Activated naive CD8-positive, alpha-beta T cell treated with anti-CD3 and anti-CD28 coated beads for 36 hours (primary cell): ENCODE measurements around the gene TXNIP. TPM values are rescaled to one million over a fixed set of nuclear protein-coding genes. Genes with fewer than 3 reads are reported as not detected.
"Not testable (repeated sequence)": the region's sequence is repeated elsewhere in the genome, so short reads cannot be mapped to it uniquely, and the experiment has no call there.

Experiments used
- DNase-seq: peaks from one replicate; pipeline ENCODE4 v3.0.0; 2021
- H3K27ac Mint-ChIP-seq: one replicate; pipeline ENCODE4 v1.8.0; 2022; ENCODE audit warnings: mild to moderate bottlenecking, moderate library complexity, mixed read lengths
- H3K27me3 Mint-ChIP-seq: one replicate; pipeline ENCODE4 v1.8.0; 2022; ENCODE audit warnings: mild to moderate bottlenecking, mixed read lengths
- H3K36me3 Mint-ChIP-seq: one replicate; pipeline ENCODE4 v1.8.0; 2021; ENCODE audit warnings: mild to moderate bottlenecking, mixed read lengths
- H3K4me1 Mint-ChIP-seq: one replicate; pipeline ENCODE4 v1.8.0; 2021; ENCODE audit warnings: mixed read lengths
- H3K4me3 Mint-ChIP-seq: one replicate; pipeline ENCODE4 v1.8.0; 2022; ENCODE audit warnings: mild to moderate bottlenecking, moderate library complexity, mixed read lengths
- H3K9me3 Mint-ChIP-seq: one replicate; pipeline ENCODE4 v1.8.0; 2022; ENCODE audit warnings: mixed read lengths
- total RNA-seq, 2 experiments: library from RNA; stranded (reverse); gene quantifications; one replicate each; pipeline ENCODE4 v1.2.3, GENCODE V29; 2021

The TXNIP gene
- total RNA-seq = 100 to 1,000 TPM; 228 to 231 TPM

- H3K36me3 Mint-ChIP-seq = peaks cover 49% of the 10 kb centered on the region
- peaks cover 69% of the 10 kb centered on the region for H3K4me1 Mint-ChIP-seq
- peak within 1 kb of the TSS; percentile 99 for H3K27ac Mint-ChIP-seq
- H3K9me3 Mint-ChIP-seq = no peaks in the 10 kb centered on the region
- H3K4me3 Mint-ChIP-seq = peak within 1 kb of the TSS; percentile 95
- DNase-seq = peak; percentile 94
- H3K27me3 Mint-ChIP-seq = no peaks in the 10 kb centered on the region
These were observed at the start of gene TXNIP for GRCh38 chr1:145996433-145997015. Gene TXNIP (minus strand): TSS chr1:145996579. CDS start chr1:145996266, 313 bp downstream.

GRCh38 chr1:146039844-146040194, 43.4 kb upstream of the TXNIP start:
- H3K9me3 Mint-ChIP-seq = peaks cover 9% of the 10 kb centered on the region
- H3K4me3 Mint-ChIP-seq = peak overlapping the region; percentile 96
- peak overlapping the region; percentile 98 for H3K27ac Mint-ChIP-seq
- H3K4me1 Mint-ChIP-seq = peaks cover 31% of the 10 kb centered on the region
- DNase-seq = no peak
- H3K36me3 Mint-ChIP-seq = peaks cover 8% of the 10 kb centered on the region
- peaks cover 26% of the 10 kb centered on the region for H3K27me3 Mint-ChIP-seq

GRCh38 chr1:146036965-146037646, 40.7 kb upstream of the TXNIP start:
- peaks cover 37% of the 10 kb centered on the region for H3K4me1 Mint-ChIP-seq

GRCh38 chr1:146036241-146036964, 40.0 kb upstream of the TXNIP start:
- peaks cover 9% of the 10 kb centered on the region for H3K9me3 Mint-ChIP-seq
- H3K27me3 Mint-ChIP-seq = peaks cover 26% of the 10 kb centered on the region
- no peak for DNase-seq
- H3K36me3 Mint-ChIP-seq = peaks cover 8% of the 10 kb centered on the region
- peak overlapping the region; percentile 98 for H3K27ac Mint-ChIP-seq
- H3K4me3 Mint-ChIP-seq = peak overlapping the region; percentile 96
- peaks cover 37% of the 10 kb centered on the region for H3K4me1 Mint-ChIP-seq

More at GRCh38 chr1:146036965-146037646, 40.7 kb upstream of the TXNIP start:
- DNase-seq = peak; percentile 77
- Mint-ChIP-seq H3K27me3 (peaks cover 26% of the 10 kb centered on the region), H3K27ac (peak overlapping the region; percentile 98), H3K4me3 (peak overlapping the region; percentile 96), H3K9me3 (peaks cover 9% of the 10 kb centered on the region), H3K36me3 (peaks cover 8% of the 10 kb centered on the region)

GRCh38 chr1:146035048-146035423, 38.7 kb upstream of the TXNIP start:
- H3K4me1 Mint-ChIP-seq = peaks cover 37% of the 10 kb centered on the region
- peaks cover 8% of the 10 kb centered on the region for H3K9me3 Mint-ChIP-seq
- peaks cover 26% of the 10 kb centered on the region for H3K27me3 Mint-ChIP-seq
- DNase-seq = no peak
- peak overlapping the region; percentile 96 for H3K4me3 Mint-ChIP-seq
- peaks cover 8% of the 10 kb centered on the region for H3K36me3 Mint-ChIP-seq
- peak overlapping the region; percentile 92 for H3K27ac Mint-ChIP-seq

- Mint-ChIP-seq H3K27ac (no peak overlapping the region), H3K4me1 (peaks cover 26% of the 10 kb centered on the region), H3K27me3 (peaks cover 16% of the 10 kb centered on the region), H3K4me3 (no peak overlapping the region), H3K36me3 (peaks cover 4% of the 10 kb centered on the region), H3K9me3 (peaks cover 3% of the 10 kb centered on the region)
- no peak for DNase-seq
These were observed 36.3 kb upstream of the TXNIP start for GRCh38 chr1:146032631-146033219.

- no peak overlapping the region for H3K4me3 Mint-ChIP-seq
These were observed 35.1 kb upstream of the TXNIP start for GRCh38 chr1:146031476-146031875.

GRCh38 chr1:146029117-146029516, 32.7 kb upstream of the TXNIP start:
- no peak overlapping the region for H3K27ac Mint-ChIP-seq
- peaks cover 4% of the 10 kb centered on the region for H3K4me1 Mint-ChIP-seq
- H3K9me3 Mint-ChIP-seq = no peaks in the 10 kb centered on the region

More at GRCh38 chr1:146031476-146031875, 35.1 kb upstream of the TXNIP start:
- DNase-seq = no peak
- H3K4me1 Mint-ChIP-seq = peaks cover 13% of the 10 kb centered on the region
- peaks cover 2% of the 10 kb centered on the region for H3K36me3 Mint-ChIP-seq
- H3K9me3 Mint-ChIP-seq = peaks cover 2% of the 10 kb centered on the region
- H3K27me3 Mint-ChIP-seq = peaks cover 5% of the 10 kb centered on the region
- H3K27ac Mint-ChIP-seq = no peak overlapping the region

GRCh38 chr1:146026650-146027049, 30.3 kb upstream of the TXNIP start:
- DNase-seq, H3K9me3 Mint-ChIP-seq, H3K4me3 Mint-ChIP-seq, H3K4me1 Mint-ChIP-seq, H3K36me3 Mint-ChIP-seq: not testable (repeated sequence)
- Mint-ChIP-seq H3K27me3 (peaks cover 28% of the 10 kb centered on the region), H3K27ac (peak overlapping the region; percentile 20)

More at GRCh38 chr1:146029117-146029516, 32.7 kb upstream of the TXNIP start:
- Mint-ChIP-seq H3K4me3 (no peak overlapping the region), H3K27me3 (peaks cover 14% of the 10 kb centered on the region), H3K36me3 (no peaks in the 10 kb centered on the region)
- no peak for DNase-seq

- not testable (repeated sequence) for H3K9me3 Mint-ChIP-seq, H3K4me1 Mint-ChIP-seq, H3K4me3 Mint-ChIP-seq, H3K36me3 Mint-ChIP-seq, DNase-seq, H3K27ac Mint-ChIP-seq
- peaks cover 35% of the 10 kb centered on the region for H3K27me3 Mint-ChIP-seq
These were observed 29.6 kb upstream of the TXNIP start for GRCh38 chr1:146025787-146026495.

- peaks cover 6% of the 10 kb centered on the region for H3K4me1 Mint-ChIP-seq
- H3K27me3 Mint-ChIP-seq = peaks cover 67% of the 10 kb centered on the region
- DNase-seq = no peak
- H3K4me3 Mint-ChIP-seq = no peak overlapping the region
- no peaks in the 10 kb centered on the region for H3K36me3 Mint-ChIP-seq
- no peak overlapping the region for H3K27ac Mint-ChIP-seq
- H3K9me3 Mint-ChIP-seq = no peaks in the 10 kb centered on the region
These were observed 26.2 kb upstream of the TXNIP start for GRCh38 chr1:146022403-146023127.

GRCh38 chr1:146021622-146022402, 25.4 kb upstream of the TXNIP start, which contains the start of gene HJV:
Gene HJV (minus strand): TSS chr1:146021735. CDS start chr1:146020231, 1,504 bp downstream.
- no peak for DNase-seq
- no peak within 1 kb of the TSS for H3K27ac Mint-ChIP-seq
- no peaks in the 10 kb centered on the region for H3K9me3 Mint-ChIP-seq
- H3K4me3 Mint-ChIP-seq = no peak within 1 kb of the TSS
- peaks cover 68% of the 10 kb centered on the region for H3K27me3 Mint-ChIP-seq
- H3K4me1 Mint-ChIP-seq = peaks cover 6% of the 10 kb centered on the region
- no peaks in the 10 kb centered on the region for H3K36me3 Mint-ChIP-seq

GRCh38 chr1:146021050-146021445, 24.7 kb upstream of the TXNIP start:
- no peaks in the 10 kb centered on the region for H3K9me3 Mint-ChIP-seq
- H3K4me1 Mint-ChIP-seq = peaks cover 6% of the 10 kb centered on the region

More at GRCh38 chr1:146021050-146021445, 24.7 kb upstream of the TXNIP start:
- DNase-seq = no peak
- Mint-ChIP-seq H3K27ac (no peak overlapping the region), H3K36me3 (no peaks in the 10 kb centered on the region), H3K27me3 (peaks cover 68% of the 10 kb centered on the region), H3K4me3 (no peak overlapping the region)
